ENCODE data around the gene FMNL1. TPM values are rescaled to one million over a fixed set of nuclear protein-coding genes. Genes with fewer than 3 reads are reported as not detected.

The FMNL1 gene
- total and polyA plus RNA-seq, 4 donors, result 1.5 to 7.4 (median 4.8) TPM

- Histone ChIP-seq H3K9ac (ENCODE audit: low read depth in 1 of 2, low read length in 2 of 2) (no peak overlapping the region), H3K4me1 (ENCODE audit: control insufficient read depth in 4 of 4, insufficient read depth in 4 of 4, low read length in 3 of 4) (peaks cover 14 to 41% (median 29%) of the 10 kb centered on the region in 4 donors), H3K36me3 (ENCODE audit: control insufficient read depth in 4 of 4, insufficient read depth in 3 of 4, low read depth in 1 of 4, low read length in 3 of 4) (peaks cover 0 to 6% (median 5%) of the 10 kb centered on the region in 4 donors), H3K4me3 (ENCODE audit: low read depth in 1 of 3, low read length in 3 of 3) (no peak overlapping the region), H3K27ac (ENCODE audit: low read depth in 1 of 2, low read length in 2 of 2) (peak overlapping the region; percentile 43 to 81), H3K27me3 (ENCODE audit: control insufficient read depth in 4 of 4, insufficient read depth in 4 of 4, low read length in 3 of 4) (no peaks in the 10 kb centered on the region), H3K9me3 (ENCODE audit: control insufficient read depth in 4 of 4, low read length in 3 of 4) (no peaks in the 10 kb centered on the region)
- TF ChIP-seq NR2F2 (IDR thresholded peaks at IDR 0.05), result no peak
- TF ChIP-seq EGR1 (IDR thresholded peaks at IDR 0.05; ENCODE audit: low read depth in 2 of 2), result no peak
- 27% methylated on average over 7 of the region's 7 CpGs for WGBS
- no peak for DNase-seq (ENCODE audit: low spot score)
Measured at GRCh38 chr17:45277992-45278391, 56.3 kb downstream of the FMNL1 start.

GRCh38 chr17:45279898-45280297 lies 58.2 kb downstream of the FMNL1 start:
- no peak for DNase-seq (ENCODE audit: low spot score)
- Histone ChIP-seq H3K9me3 (ENCODE audit: control insufficient read depth in 4 of 4, low read length in 3 of 4) (no peaks in the 10 kb centered on the region), H3K27ac (ENCODE audit: low read depth in 1 of 2, low read length in 2 of 2) (no peak overlapping the region), H3K27me3 (ENCODE audit: control insufficient read depth in 4 of 4, insufficient read depth in 4 of 4, low read length in 3 of 4) (no peaks in the 10 kb centered on the region), H3K4me3 (ENCODE audit: low read depth in 1 of 3, low read length in 3 of 3) (no peak overlapping the region), H3K4me1 (ENCODE audit: control insufficient read depth in 4 of 4, insufficient read depth in 4 of 4, low read length in 3 of 4) (peaks cover 10 to 35% (median 21%) of the 10 kb centered on the region in 4 donors), H3K9ac (ENCODE audit: low read depth in 1 of 2, low read length in 2 of 2) (no peak overlapping the region), H3K36me3 (ENCODE audit: control insufficient read depth in 4 of 4, insufficient read depth in 3 of 4, low read depth in 1 of 4, low read length in 3 of 4) (peaks cover 5 to 15% (median 9%) of the 10 kb centered on the region in 4 donors)
- 74% methylated on average over 3 of the region's 3 CpGs for WGBS
- TF ChIP-seq MAX (IDR thresholded peaks at IDR 0.05), result no peak

GRCh38 chr17:45282683-45283644 lies 61.3 kb downstream of the FMNL1 start:
- TF ChIP-seq REST (IDR thresholded peaks at IDR 0.05) (no peak), CTCF (IDR thresholded peaks at IDR 0.05; ENCODE audit: low read depth, low read length, missing input control) (no peak), RAD21 (IDR thresholded peaks at IDR 0.05) (no peak), MAX (IDR thresholded peaks at IDR 0.05) (no peak), GABPA (IDR thresholded peaks at IDR 0.05 in 1 of 2, conservative IDR thresholded peaks at IDR 0.05 in 1 of 2) (no peak), HNF4A (conservative IDR thresholded peaks at IDR 0.05) (no peak), RXRA (IDR thresholded peaks at IDR 0.05) (no peak)
- Histone ChIP-seq H3K4me3 (ENCODE audit: low read depth in 1 of 3, low read length in 3 of 3) (no peak overlapping the region), H3K9me3 (ENCODE audit: control insufficient read depth in 4 of 4, low read length in 3 of 4) (no peaks in the 10 kb centered on the region), H3K27ac (ENCODE audit: low read depth in 1 of 2, low read length in 2 of 2) (no peak overlapping the region), H3K9ac (ENCODE audit: low read depth in 1 of 2, low read length in 2 of 2) (no peak overlapping the region), H3K27me3 (ENCODE audit: control insufficient read depth in 4 of 4, insufficient read depth in 4 of 4, low read length in 3 of 4) (no peaks in the 10 kb centered on the region), H3K4me1 (ENCODE audit: control insufficient read depth in 4 of 4, insufficient read depth in 4 of 4, low read length in 3 of 4) (peaks cover 4 to 24% (median 14%) of the 10 kb centered on the region in 4 donors), H3K36me3 (ENCODE audit: control insufficient read depth in 4 of 4, insufficient read depth in 3 of 4, low read depth in 1 of 4, low read length in 3 of 4) (peaks cover 7 to 31% (median 13%) of the 10 kb centered on the region in 4 donors)
- 87% methylated on average over 21 of the region's 21 CpGs for WGBS
- DNase-seq (ENCODE audit: low spot score), result no peak

Measured in liver (tissue), 9 donors.